ENCODE data around the gene MOB3A.

Gene MOB3A

DNA sequence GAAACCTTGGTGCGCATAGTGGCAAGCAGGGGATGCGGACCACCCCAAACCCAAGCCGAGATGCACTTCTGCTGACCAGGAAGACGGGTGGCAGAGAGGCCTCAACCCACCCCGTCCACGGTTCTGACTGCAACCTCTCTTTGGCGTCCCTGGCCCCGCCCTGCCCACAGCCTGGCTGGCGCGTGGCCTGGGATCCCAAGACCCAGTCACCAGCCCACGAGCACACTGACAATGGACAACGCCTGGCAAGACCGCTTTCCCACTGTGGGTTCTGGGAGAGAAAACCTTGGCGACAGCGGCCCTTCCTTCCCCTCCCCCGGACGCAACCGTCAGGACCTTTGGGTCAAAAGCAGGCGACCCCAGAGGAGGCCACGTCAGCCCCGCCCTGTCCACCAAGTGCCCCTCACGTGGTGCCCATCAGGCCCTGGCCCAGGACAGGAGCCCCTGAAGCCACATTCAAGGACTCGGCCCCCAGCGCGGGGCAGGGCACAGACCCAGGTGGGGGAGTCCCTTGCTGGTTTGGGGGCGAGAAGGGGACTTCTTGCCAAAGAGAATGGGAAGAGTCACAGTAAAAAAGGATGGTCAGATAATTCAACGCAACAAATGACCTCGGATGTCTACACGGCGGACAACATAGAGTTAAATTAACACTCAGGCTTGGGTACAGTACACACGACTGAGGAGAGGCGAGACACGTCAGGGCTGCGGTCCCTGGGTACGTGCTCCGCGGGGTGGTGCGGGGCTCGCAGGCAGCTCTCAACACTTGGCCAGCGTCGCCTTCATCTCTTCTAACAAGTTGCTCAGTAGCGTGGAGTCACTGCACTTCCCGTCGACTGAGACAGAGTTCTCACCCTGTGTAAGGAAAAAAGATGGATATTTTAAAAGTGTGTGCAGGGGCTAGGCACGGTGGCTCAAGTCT lies 5.5 kb upstream of the MOB3A start:
- ChIA-PET POLR2A (no interaction called here), CTCF (no interaction called here)
- TF ChIP-seq, protein P1, sequence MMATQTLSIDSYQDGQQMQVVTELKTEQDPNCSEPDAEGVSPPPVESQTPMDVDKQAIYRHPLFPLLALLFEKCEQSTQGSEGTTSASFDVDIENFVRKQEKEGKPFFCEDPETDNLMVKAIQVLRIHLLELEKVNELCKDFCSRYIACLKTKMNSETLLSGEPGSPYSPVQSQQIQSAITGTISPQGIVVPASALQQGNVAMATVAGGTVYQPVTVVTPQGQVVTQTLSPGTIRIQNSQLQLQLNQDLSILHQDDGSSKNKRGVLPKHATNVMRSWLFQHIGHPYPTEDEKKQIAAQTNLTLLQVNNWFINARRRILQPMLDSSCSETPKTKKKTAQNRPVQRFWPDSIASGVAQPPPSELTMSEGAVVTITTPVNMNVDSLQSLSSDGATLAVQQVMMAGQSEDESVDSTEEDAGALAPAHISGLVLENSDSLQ (IDR thresholded peaks at IDR 0.05), result no peak
- TF ChIP-seq ARNT (IDR thresholded peaks at IDR 0.05) (no peak), CTBP1 (IDR thresholded peaks at IDR 0.05; ENCODE audit: borderline replicate concordance) (no peak), NFRKB (IDR thresholded peaks at IDR 0.05) (no peak), HDGF (IDR thresholded peaks at IDR 0.05; ENCODE audit: borderline replicate concordance) (no peak), SP1 (IDR thresholded peaks at IDR 0.05) (no peak), L3MBTL2 (conservative IDR thresholded peaks at IDR 0.05) (no peak), SUZ12 (IDR thresholded peaks at IDR 0.05) (no peak), FOXA1 (IDR thresholded peaks at IDR 0.05) (no peak), ELF4 (IDR thresholded peaks at IDR 0.05) (no peak), FOXK2 (IDR thresholded peaks at IDR 0.05) (no peak)
- no peak for DNase-seq (ENCODE audit: extremely low spot score)

- ChIA-PET CTCF (no interaction called here), POLR2A (no interaction called here)
- DNase-seq (ENCODE audit: extremely low spot score), result no peak
- TF ChIP-seq ZNF384 (IDR thresholded peaks at IDR 0.05) (no peak), TARDBP (IDR thresholded peaks at IDR 0.05) (no peak), NFRKB (IDR thresholded peaks at IDR 0.05) (no peak), FOXK2 (IDR thresholded peaks at IDR 0.05) (no peak), HDGF (IDR thresholded peaks at IDR 0.05; ENCODE audit: borderline replicate concordance) (no peak), FOXM1 (IDR thresholded peaks at IDR 0.05; ENCODE audit: borderline replicate concordance) (no peak), CTBP1 (IDR thresholded peaks at IDR 0.05; ENCODE audit: borderline replicate concordance) (no peak), ARNT (IDR thresholded peaks at IDR 0.05) (no peak), SP1 (IDR thresholded peaks at IDR 0.05) (no peak), ELF4 (IDR thresholded peaks at IDR 0.05) (no peak), FOXA1 (IDR thresholded peaks at IDR 0.05) (no peak), SUZ12 (IDR thresholded peaks at IDR 0.05) (no peak), LEF1 (IDR thresholded peaks at IDR 0.05; ENCODE audit: borderline replicate concordance) (no peak)
- TF ChIP-seq, protein P1 (IDR thresholded peaks at IDR 0.05), result no peak
Measured at GRCh38 chr19:2100719-2101061, 4.6 kb upstream of the MOB3A start.

- ChIA-PET CTCF (no interaction called here), POLR2A (no interaction called here)
- TF ChIP-seq SP1 (IDR thresholded peaks at IDR 0.05), result no peak
- TF ChIP-seq BHLHE40 (IDR thresholded peaks at IDR 0.05; ENCODE audit: borderline replicate concordance), result no peak
- no peak for TF ChIP-seq TARDBP (IDR thresholded peaks at IDR 0.05)
- no peak for TF ChIP-seq LEF1 (IDR thresholded peaks at IDR 0.05; ENCODE audit: borderline replicate concordance)
- no peak for TF ChIP-seq ZNF384 (IDR thresholded peaks at IDR 0.05)
- no peak for TF ChIP-seq FOXK2 (IDR thresholded peaks at IDR 0.05)
- no peak for TF ChIP-seq ELF4 (IDR thresholded peaks at IDR 0.05)
- no peak for TF ChIP-seq ARNT (IDR thresholded peaks at IDR 0.05)
- no peak for TF ChIP-seq CTBP1 (IDR thresholded peaks at IDR 0.05; ENCODE audit: borderline replicate concordance)
- TF ChIP-seq, protein P1 (IDR thresholded peaks at IDR 0.05), result no peak
- TF ChIP-seq FOXM1 (IDR thresholded peaks at IDR 0.05; ENCODE audit: borderline replicate concordance), result no peak
- TF ChIP-seq HDGF (IDR thresholded peaks at IDR 0.05; ENCODE audit: borderline replicate concordance), result no peak
- DNase-seq (ENCODE audit: extremely low spot score), result no peak
Measured at GRCh38 chr19:2099937-2100718, 4.0 kb upstream of the MOB3A start.

- no peak for DNase-seq (ENCODE audit: extremely low spot score)
Measured at GRCh38 chr19:2099054-2099501, 3.0 kb upstream of the MOB3A start.

More at GRCh38 chr19:2099054-2099501, 3.0 kb upstream of the MOB3A start:
- ChIA-PET CTCF (no interaction called here), POLR2A (no interaction called here)
- no peak for TF ChIP-seq ARNT (IDR thresholded peaks at IDR 0.05)
- TF ChIP-seq SP1 (IDR thresholded peaks at IDR 0.05), result no peak
- no peak for TF ChIP-seq HDGF (IDR thresholded peaks at IDR 0.05; ENCODE audit: borderline replicate concordance)
- no peak for TF ChIP-seq SUZ12 (IDR thresholded peaks at IDR 0.05)
- TF ChIP-seq LEF1 (IDR thresholded peaks at IDR 0.05; ENCODE audit: borderline replicate concordance), result no peak
- no peak for TF ChIP-seq BHLHE40 (IDR thresholded peaks at IDR 0.05; ENCODE audit: borderline replicate concordance)
- no peak for TF ChIP-seq ZNF384 (IDR thresholded peaks at IDR 0.05)
- TF ChIP-seq CTBP1 (IDR thresholded peaks at IDR 0.05; ENCODE audit: borderline replicate concordance), result no peak
- TF ChIP-seq, protein P1 (IDR thresholded peaks at IDR 0.05), result no peak
- no peak for TF ChIP-seq ELF4 (IDR thresholded peaks at IDR 0.05)
- TF ChIP-seq FOXK2 (IDR thresholded peaks at IDR 0.05), result no peak
- no peak for TF ChIP-seq L3MBTL2 (conservative IDR thresholded peaks at IDR 0.05)
- no peak for TF ChIP-seq TARDBP (IDR thresholded peaks at IDR 0.05)
- TF ChIP-seq FOXM1 (IDR thresholded peaks at IDR 0.05; ENCODE audit: borderline replicate concordance), result no peak
- no peak for TF ChIP-seq NFRKB (IDR thresholded peaks at IDR 0.05)
- TF ChIP-seq FOXA1 (IDR thresholded peaks at IDR 0.05), result no peak

All from HEK293T (cell line).